A204.1 (cell line): ENCODE results near the gene SNHG17.

ENCODE experiments used
- FAIRE-seq: peaks from 2 replicates; lab custom pipeline; 2012; peaks lifted over from hg19 to GRCh38; lab: Jason Lieb, UNC

SNHG17 gene

DNA sequence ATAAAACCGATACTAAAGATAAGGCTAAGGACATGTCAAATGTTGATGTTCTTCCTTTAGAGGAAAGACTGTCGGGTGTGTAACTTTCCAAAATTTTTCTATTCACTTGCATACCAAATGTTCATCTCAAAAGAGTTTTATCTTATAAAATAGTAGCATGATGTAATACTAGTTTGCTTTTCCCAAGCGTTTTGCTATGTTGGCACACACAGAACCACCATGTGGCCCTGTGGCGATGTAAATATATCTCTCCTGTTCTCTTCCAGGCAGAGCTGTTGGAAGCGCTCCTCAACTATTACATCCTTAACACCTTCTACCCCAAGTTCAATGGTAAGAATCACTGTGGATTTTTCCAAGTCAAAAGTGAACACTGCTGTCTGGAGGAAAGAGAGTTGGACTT, 62.3 kb downstream of the SNHG17 start:
- FAIRE-seq = no peak
